ENCODE data around the gene TMEM178A.
A peak's percentile ranks its signal among the peaks of the same experiment; 100 is the strongest.
"Not testable (repeated sequence)": the region's sequence is repeated elsewhere in the genome, so short reads cannot be mapped to it uniquely, and the experiment has no call there.

The TMEM178A gene

GRCh38 chr2:39665811-39666490 is at the start of gene TMEM178A:
TSS of gene TMEM178A (plus strand) at chr2:39665917. CDS start at chr2:39665975, 58 bp downstream.
- DNase-seq: peak; percentile 45

- DNase-seq: no peak
Measured at GRCh38 chr2:39618236-39618635, 47.5 kb upstream of the TMEM178A start.

GRCh38 chr2:39618736-39619135 is 47.0 kb upstream of the TMEM178A start:
- DNase-seq: no peak

GRCh38 chr2:39620067-39620466 is 45.6 kb upstream of the TMEM178A start:
- DNase-seq: no peak

DNA sequence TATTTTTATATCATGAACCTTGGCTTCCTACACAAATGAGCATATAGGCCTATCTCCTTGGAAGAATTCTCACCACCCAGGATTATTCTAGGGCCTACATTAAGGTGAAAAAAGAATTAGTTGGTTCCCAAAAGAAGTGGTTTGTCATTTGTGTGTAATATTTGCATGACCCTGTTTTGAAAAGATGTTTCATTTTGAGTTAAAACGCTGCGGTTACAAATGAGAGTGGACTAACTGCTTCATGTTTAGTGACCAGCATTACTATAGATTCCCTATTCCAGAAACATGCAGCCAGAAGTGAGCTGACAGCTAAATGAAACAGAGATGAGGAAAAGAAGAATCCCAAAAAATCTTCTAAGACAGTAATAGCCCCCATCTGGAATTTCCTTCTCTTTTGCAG is 44.1 kb upstream of the TMEM178A start:
- no peak for DNase-seq

- DNase-seq: no peak
Measured at GRCh38 chr2:39622860-39623259, 42.9 kb upstream of the TMEM178A start.

DNA sequence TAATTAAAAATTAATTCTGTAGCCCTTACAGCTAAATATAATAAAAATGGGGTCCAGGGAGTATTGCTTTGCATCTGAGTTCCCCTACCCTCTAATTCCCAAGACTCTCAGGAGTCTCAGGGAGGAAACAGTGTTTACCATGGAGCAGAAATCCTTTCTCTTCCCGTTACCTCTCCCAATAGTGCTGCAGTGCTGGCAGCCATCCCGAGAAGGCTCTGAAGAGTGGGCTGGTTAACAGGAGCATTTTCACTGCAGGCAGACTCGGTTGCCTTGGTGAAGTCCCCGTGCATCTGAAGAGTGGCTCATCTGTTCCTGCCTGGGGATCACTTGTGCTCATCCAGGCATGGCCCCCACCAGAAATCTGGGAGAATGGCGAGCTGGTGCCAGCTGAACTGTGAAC is 41.8 kb upstream of the TMEM178A start:
- peak; percentile 67 for DNase-seq

DNA sequence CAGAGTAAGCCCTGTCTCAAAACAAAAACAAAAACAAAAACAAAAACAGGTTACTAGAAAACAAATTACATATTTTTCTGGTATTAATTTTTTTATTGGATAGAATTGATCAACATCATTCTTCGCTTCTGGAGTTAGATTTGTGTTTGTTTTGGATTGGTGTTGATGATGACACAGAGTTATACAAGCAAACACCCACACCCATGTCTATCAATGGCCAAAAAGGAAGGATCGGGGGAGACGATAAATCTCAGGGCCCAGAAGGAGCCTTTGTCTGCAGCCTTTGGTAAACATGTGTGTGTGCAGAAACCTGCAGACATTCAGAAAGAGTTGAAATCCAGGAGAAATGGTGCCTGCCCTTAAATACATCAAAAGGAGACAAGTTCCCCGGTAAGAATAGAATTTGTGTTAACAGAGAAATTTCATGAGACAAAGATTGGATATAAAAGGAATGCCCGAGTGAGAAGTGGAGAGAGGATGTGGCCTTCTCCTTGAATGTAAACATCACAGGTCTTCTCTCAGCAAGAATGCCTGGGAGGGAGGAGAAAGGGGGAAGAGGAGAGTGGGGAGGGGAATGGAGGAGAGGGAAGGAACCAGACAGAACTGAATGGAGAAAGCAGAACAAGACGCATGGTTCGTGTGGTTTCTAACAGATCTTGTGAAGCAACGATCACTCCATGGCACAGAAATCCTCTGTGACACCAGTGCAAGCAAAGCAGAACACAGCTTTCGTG is 40.4 kb upstream of the TMEM178A start:
- DNase-seq: no peak

DNA sequence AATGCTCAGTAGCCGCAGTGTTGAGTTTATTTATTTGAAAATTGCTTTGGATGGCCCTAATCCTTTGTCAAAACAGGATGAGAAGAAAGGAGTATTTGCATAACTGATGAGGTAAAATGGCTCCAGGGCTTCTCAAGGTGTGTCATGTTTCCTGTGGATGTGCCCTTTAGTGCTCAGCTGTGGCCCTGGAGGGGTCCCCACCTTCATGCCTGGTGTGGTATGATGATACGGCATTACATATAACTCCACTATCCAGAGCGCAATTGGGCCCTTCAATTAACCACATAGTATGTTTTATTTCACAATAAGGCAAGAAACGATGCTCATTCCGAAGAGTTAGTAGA is 39.8 kb upstream of the TMEM178A start:
- DNase-seq: no peak

DNA sequence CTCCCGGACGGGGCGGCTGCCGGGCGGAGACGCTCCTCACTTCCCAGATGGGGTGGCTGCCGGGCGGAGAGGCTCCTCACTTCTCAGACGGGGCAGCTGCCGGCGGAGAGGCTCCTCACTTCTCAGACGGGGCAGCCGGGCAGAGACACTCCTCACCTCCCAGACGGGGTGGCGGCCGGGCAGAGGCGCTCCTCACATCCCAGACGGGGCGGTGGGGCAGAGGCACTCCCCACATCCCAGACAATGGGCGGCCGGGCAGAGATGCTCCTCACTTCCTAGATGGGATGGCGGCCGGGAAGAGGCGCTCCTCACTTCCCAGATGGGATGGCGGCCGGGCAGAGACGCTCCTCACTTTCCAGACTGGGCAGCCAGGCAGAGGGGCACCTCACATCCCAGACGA is 37.4 kb upstream of the TMEM178A start:
- not testable (repeated sequence) for DNase-seq

- DNase-seq: no peak
Measured at GRCh38 chr2:39629646-39630045, 36.1 kb upstream of the TMEM178A start.

DNA sequence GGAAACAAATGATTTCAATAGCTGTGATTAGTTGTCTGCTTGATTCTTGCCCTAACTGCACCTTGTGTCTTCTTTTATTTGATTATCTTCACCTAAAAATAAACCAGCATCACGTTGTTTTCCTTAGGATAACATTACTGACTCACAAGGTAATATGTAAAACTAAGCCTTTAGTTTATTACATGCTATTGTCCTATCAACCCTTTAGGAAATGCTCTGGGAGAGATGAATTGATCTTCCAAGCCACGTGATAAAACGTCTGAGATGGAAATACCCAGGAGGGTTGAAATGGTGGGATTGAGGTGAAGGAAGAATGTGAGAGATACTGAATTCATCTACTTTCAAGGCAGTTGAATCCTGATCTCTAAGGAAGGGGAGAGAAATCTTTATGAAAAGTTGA is 34.5 kb upstream of the TMEM178A start:
- DNase-seq: no peak

- DNase-seq: no peak
Measured at GRCh38 chr2:39631718-39632117, 34.0 kb upstream of the TMEM178A start.

GRCh38 chr2:39632876-39633275 is 32.8 kb upstream of the TMEM178A start:
- DNase-seq: no peak

DNA sequence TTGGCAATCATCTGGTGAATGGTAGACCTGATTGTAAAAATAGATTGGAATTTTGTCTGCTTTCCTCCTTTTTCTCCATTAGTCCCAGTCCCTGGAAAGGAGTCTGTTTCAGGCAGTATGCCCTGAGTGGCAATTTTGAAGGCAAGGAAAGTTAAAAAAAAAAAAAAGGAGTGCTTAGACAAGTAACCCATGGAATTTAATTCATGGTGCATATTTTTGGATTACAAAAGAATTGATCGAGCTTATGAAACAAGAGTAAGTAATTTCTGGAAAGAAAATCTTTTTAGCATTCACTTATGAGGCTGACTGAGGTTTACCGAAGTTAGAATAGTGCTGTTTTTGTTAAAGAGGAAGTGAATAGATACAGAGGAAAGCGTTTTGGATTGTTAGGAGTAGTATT is 29.4 kb upstream of the TMEM178A start:
- DNase-seq: no peak

DNA sequence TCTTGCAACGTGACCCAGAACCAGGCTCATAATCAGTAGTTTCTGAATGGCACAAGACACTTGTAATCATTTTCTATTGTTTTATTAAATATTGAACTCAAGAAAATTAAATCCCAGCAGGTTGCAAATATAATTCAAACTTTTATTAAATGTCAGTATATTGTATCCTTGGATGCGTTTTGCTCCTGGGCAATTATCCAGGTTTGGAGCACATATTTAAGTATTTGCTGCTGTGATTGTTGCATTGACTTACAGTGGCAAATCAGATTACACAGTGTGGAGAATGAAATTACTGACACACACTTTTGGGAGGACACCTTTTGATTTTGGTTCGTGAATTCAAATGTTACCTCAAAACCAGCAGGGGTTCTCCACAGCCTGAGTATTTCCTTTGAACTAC is 27.1 kb upstream of the TMEM178A start:
- DNase-seq: no peak

DNA sequence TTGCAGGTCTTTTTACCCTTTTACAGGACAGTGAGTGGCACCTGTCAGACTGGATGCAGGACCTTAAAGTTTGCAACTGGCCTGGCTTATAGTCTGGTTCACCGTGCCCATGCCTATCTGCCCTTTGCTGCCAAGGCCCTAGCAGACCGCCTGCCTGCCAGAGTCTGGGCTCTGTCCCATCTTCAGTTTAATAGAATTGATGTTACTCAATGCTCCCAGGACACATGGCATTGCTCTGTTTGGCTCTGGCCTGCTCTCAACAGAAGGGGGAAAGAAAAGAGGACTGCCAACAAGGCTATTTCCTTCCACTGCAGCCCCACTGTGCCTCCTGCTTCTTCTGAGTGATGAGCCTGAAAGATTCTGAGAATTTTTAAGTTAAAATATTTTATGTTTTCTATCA is 25.6 kb upstream of the TMEM178A start:
- no peak for DNase-seq

DNA sequence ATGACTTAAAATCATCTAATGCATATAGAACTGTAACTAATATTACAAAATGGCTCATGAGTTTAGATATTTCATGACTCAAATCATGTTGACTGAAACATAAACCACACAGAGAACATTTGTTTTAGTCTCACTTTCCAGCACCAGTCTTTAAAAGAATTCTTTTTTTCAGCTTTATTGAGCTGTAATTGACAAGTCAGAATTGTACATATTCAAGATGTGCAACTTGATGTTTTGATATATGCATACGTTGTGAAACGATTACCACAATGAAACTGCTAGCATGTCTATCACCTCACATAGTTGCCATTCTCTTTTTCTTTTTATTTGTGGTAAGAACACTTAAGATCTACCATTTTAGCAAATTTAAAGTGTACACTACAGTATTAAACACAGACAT is 25.0 kb upstream of the TMEM178A start:
- no peak for DNase-seq

DNA sequence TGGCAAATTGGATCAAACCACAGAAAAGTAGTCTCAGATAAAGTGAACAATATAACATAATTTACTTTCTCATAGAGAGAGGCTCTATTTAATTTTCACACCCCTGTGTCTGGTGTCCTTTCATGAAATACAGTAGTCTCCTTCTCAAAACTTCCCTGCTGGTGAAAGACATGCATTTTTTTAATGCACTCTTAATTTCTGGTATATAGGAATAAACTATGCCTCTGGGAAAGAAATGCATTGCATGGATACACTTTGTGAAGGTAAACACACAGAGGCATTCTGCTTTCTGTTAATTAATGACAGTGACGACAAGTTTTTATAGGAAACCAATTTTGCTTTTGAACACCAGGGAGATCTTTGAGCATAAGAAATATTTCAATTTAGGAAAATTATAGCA is 24.1 kb upstream of the TMEM178A start:
- no peak for DNase-seq

DNA sequence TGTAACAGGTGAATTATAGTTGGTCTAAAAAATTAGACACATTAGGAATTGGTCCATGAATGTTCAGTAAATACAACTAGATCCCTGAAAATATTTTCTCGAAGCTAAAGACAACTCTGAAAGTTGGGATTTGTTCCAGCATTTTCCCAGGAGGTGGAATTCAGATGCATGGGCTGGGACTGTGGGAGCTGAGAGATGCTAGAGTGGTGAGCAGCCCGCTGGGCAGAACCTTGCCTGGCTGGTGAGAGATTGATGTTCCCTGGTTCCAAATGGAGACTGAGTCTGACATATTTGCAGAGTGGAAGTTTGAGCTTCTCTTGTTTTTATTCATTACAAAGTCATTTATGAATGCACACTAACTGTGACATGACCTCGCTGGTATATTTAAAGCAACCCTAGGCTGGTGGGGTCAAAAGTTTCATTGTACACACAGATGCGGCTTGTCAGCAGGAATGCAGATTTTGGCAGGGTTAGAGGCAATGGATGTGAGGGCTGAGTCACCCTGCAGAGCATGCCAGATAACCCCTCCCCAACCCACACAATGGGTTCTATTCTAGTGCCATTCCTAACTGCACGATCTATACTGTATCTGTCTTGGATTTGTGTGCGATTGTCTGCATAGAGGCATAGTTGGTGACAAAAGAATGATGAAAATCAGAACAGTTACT is 23.5 kb upstream of the TMEM178A start:
- no peak for DNase-seq

DNA sequence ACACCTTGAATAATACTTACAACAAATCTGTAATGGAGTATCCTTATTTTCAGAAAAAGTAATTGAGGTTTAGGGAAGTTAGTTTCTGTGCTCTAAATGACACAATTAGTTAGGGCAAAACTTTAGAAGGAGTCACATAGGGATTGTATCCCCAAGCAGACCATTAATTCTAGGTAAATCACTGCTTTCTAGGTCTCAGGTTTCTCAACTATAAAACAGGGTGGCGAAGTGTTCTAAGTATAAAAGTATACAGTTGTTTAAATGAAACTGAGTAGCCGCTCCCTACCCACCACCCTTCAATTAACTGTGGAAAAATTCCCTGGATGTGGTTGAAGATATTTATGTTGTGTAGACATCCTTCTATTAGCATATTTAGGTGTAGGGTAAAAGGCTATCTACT is 19.9 kb upstream of the TMEM178A start:
- no peak for DNase-seq

DNA sequence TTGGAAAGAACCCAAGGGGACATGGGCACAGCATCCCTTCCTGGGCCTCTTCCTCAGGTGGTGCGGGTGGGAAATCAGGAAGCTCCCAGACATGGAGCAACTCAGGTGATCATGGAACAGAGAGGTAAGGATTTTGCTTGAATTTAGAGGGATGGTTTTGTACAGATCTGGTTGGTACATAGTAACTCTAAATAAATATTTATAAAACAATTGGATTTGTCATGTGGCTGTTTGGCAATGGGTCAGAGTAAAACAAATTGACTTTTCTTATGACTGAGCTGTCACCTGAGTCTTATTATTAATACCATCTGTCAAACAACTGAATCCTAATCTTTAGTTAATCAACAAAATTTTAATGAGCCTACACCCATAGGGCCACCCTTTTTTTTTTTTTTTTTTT is 19.4 kb upstream of the TMEM178A start:
- no peak for DNase-seq

DNA sequence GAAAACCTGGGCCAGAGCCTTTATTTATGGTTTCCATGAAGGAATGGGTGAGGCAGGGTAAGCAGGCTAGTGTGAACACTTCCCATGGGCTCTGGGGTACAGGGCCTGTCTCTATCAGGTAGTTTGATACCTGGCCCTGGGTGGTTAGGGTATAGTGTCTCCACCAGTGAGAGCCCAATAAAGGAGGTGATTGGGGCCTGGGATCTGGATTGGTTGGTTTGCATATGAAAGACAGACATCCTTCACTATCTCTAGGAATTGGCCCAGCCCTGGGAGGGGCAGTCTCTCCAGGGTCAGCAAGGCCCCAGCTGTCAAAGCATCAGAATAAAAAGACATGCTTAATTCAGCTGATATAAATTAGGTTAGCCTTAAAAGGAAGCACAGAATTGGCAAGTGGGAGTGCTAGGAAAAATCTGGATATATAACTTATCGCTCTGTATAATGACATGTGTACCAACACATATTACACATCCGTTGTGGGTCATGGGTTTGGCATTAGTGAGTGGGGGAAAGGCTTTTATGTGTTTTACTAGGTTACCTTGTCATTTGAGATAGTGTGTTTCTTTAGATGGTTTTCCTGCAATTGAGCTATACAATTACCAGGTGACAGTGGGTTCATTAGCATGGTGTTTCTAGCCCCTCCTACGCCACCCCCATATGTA is 18.5 kb upstream of the TMEM178A start:
- DNase-seq: no peak

DNA sequence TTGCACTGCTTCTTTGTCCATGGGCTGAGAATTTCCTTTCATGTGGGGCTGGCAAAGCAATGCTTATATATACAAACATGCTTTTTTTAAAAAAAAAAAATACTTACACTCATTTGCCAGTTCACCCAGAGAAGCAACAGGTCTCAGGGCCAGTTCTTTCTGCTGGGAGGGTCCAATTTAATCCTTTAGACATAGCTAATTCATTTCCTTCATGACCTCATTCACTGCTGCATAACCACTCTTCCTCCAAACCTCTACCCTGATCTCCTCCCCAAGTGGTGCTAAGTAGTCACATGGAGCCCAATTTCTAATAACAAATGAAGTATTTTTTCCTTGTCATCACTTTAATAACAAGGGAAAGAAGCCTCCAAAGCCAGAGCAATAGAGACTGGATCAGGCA is 17.1 kb upstream of the TMEM178A start:
- no peak for DNase-seq

Measured in left hindlimb (tissue), 1 donor.